CD4-positive, alpha-beta T cell treated with Interleukin-12 subunit alpha and Interleukin-12 subunit beta, for 1 hour (primary cell): ENCODE results near the gene GRIA1.

Experiments
- DNase-seq: peaks from one replicate; pipeline ENCODE4 v3.0.0-alpha.2; 2020

GRIA1 gene

DNA sequence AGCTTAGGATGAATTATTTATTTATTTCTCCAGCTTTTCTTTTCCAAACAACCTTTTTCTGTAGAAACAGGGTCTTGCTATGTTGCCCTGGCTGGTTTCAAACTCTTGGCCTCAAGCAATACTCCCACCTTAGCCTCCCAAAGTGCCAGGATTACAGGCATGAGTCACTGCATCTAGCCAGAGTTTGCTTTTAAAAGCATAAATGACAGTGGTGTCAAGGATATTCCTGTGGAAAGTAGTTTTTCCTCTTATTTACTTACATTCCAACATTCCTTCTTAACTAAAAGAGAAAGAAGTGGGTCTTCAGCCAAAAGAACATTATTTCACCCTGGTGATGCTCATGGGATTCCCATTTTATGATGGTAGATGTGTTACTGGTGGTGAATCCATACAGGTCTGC lies 62.4 kb downstream of the GRIA1 start:
- DNase-seq = no peak

DNA sequence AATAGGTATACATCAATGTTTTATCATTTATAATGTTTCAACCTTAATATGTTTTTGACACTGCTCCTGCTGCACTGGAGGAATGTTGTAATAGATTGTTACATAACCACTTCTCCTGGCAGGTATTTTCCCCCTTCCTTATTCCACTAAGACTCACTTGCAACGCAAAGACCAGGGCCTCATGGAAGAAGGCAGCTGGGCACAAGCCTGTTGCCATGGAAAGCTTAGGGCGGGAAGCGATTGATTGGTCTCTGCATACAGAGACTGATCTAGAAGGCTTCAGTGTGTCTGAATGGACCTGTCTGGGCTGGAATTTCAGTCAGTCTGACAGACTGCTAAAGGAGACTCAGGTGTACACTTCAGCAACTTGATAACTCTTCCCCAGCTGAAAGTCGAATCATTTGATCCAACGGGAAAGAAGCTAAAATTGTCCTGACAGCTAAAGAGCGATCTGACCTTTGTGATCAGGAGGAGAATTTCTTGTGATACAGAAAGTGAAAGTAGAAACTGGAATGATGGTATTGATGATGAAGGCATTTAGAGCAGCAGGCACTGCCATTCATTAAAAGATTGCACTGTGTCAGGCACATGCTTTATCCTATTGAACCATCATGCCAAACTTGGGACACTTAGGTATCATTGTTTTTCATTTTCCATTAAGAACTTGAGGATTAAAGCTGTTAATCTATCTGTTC lies 65.1 kb downstream of the GRIA1 start:
- peak; percentile 0 for DNase-seq

DNA sequence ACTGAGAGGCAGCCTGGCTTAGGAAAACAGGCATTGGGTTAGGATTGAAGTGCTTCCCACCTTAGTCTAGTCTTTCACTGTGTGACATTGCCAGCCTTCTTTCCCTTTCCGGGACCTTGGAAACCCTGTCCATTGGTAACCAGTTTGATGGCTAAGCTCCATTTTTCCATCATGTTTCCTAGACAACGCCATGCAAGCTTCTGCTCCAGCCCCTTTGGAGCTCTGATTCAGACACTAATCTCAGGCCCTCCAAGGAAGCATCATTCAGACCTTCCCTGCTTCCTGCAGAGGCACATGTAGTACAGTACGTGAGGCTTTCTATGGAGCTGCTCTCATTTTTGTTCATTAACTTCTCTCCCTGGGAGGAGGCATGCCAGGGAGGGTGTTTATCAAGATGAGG lies 68.5 kb downstream of the GRIA1 start:
- no peak for DNase-seq

- DNase-seq = no peak
Observed at GRCh38 chr5:153559926-153560325, 69.5 kb downstream of the GRIA1 start.

GRCh38 chr5:153562189-153562588 lies 71.7 kb downstream of the GRIA1 start:
- no peak for DNase-seq

- DNase-seq = no peak
Observed at GRCh38 chr5:153565822-153566221, 75.4 kb downstream of the GRIA1 start.

DNA sequence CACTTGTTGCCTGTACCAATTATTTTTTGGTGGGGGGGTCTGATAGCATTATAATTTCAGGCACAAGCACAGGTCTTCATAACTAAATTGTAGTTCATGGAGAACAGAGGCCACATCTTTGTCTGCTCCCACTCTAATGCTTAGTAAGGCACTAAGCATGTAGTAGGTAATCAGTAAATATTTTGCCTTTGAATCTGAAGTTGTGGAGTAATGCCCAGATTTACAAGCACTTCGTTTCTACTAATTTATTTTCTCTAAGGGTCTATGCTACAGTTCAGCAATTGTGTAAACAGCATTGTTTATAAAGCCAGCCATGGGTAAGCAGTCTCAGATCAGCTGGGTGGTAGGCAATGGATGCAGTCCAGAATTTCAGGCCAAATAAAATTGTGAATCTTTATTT lies 78.6 kb downstream of the GRIA1 start:
- no peak for DNase-seq

GRCh38 chr5:153571162-153571561 lies 80.7 kb downstream of the GRIA1 start:
- no peak for DNase-seq

GRCh38 chr5:153572411-153573145 lies 82.1 kb downstream of the GRIA1 start:
- DNase-seq = no peak

DNA sequence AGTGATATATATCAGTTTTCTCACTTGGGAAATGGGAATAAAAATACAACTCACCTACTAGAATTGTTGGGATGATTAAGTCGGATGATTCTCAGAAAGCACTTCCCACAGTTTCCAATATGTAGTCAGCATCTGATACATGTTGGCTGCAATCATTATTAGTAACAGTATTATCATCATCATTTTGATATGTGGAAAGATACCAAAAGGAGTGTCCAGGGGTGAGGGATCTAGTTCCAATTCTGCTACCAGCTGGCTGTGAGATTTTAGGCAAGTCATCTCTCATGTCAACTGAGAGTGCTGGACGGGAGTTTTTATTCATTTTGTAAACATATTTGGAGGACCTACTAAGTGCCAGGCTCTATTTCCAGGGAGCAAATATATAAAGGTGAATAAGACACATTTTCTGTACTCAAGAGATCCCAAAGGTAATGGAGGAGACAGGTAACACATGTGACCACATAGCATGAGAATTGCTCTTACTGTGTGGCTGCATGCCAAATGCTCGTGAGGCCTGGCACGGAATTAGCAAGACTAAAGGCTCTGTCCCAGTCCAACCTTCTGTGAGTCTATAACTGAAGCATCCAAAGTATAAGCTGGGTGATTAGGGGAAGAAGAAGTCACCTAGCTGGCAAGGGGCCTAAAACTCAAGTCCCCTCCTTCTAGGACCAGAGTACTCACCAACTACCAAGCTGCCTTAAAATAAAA lies 83.0 kb downstream of the GRIA1 start:
- DNase-seq = no peak

- no peak for DNase-seq
Observed at GRCh38 chr5:153584126-153584959, 93.9 kb downstream of the GRIA1 start.

DNA sequence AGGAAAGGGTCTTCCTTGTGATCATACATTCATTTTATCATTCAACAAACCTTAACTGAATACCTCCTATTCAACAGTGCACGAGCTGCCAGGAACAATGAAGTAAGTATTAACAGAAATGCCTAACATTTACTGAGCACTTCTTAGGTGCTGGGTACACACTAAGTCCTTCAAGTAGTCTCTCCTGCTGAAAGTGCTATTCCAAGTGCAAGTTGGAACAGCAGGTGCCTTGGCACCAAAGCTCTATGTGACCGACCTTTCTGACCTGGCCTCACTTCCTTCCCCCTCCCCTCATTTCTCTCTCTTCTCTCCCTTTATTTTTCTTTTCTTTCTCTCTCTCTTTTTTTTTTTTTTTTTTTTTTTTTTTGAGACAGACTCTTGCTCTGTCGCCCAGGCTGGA lies 94.5 kb downstream of the GRIA1 start:
- DNase-seq = no peak

GRCh38 chr5:153585622-153586277 lies 95.3 kb downstream of the GRIA1 start:
- DNase-seq = no peak

- no peak for DNase-seq
Observed at GRCh38 chr5:153592081-153592480, 101.6 kb downstream of the GRIA1 start.

- no peak for DNase-seq
Observed at GRCh38 chr5:153594785-153595184, 104.3 kb downstream of the GRIA1 start.

GRCh38 chr5:153598099-153598498 lies 107.6 kb downstream of the GRIA1 start:
- no peak for DNase-seq

DNA sequence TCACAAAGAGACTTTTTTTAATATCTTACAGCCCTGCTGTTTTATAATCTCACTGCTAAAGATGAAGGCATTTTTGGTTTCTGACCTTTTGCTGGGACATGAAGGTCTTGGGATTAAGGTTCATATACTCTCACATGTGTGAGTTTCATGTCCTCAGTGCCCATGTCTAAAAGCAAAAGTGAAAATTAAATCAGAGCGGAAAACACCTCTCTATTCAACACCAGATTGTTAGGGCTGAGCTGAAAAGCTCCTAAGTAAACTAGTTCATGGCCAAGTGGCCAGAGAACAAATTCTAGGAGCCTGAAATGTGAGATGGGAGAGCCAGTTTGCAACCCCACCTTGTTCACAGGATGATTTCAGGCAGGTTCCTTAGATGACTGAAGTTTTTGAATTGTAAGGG lies 110.9 kb downstream of the GRIA1 start:
- DNase-seq = no peak

- DNase-seq = no peak
Observed at GRCh38 chr5:153605386-153605785, 114.9 kb downstream of the GRIA1 start.

DNA sequence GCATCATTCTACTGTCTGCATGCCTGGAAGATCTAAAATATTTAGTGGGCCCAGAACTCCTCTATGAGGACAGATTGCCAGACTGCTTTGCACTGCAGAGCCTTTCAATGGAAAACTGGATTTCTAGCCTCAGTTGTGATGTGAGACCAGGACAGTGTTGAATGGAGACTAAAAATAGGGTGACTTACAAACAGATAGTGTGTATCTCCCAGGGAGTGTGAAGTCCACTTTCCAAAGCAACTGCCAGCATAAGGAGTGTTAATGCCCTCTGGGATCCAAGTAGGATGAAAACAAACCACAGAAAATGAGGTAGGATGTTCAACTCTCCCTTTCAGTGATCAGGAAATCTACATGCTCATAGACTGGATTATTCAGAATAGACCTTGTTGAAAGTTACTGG lies 119.5 kb downstream of the GRIA1 start:
- DNase-seq = no peak

- DNase-seq = no peak
Observed at GRCh38 chr5:153610811-153611210, 120.3 kb downstream of the GRIA1 start.

DNA sequence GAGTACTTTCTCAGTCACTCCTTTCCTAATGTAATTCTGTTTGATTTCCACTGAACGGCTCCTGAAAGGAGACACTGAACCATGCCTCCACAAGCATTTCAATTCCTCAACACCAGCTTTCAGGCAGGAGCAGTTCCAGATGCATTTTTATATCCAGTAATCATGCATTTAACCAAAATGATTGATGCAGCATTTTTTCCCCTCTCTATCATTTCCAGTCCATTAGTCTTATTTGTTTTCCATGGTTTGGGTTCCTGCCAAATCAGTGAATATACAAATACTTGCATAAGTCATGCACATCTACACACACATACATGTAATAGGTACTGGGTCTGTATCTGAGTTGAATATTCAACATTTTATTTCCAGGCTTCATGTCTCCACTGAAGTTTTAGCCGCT lies 122.7 kb downstream of the GRIA1 start:
- no peak for DNase-seq

DNA sequence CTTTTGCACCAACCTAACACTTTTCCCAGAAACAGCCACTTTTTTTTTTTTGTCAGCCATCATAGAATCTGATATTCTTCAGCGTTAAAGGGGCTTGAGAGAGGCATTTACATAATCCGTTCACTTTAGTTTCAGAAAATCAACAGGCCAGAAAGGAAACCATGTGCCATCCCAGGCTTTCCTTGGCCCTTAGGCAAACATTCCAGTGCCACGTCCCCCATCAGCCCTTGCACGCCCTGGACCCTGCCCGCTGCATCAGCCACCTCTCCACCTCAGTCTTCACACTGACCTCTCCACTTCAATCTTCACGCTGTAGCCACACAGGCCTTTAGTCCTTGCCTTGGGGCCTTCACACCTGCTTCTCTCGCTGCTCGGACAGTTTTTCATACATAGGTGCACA lies 123.2 kb downstream of the GRIA1 start:
- no peak for DNase-seq

GRCh38 chr5:153617190-153617589 lies 126.7 kb downstream of the GRIA1 start:
- no peak for DNase-seq
